HG02884 (cell line): ENCODE measurements around the gene OBI1.
A peak's percentile ranks its signal among the peaks of the same experiment; 100 is the strongest.

Source experiments
- ATAC-seq: cut with Tn5 transposase; IDR thresholded peaks from one replicate; pipeline ENCODE4 v1.9.1; 2021; ENCODE audit warnings: mild to moderate bottlenecking, moderate library complexity; ENCODE audit not compliant: unreplicated experiment

OBI1 gene, protein sequence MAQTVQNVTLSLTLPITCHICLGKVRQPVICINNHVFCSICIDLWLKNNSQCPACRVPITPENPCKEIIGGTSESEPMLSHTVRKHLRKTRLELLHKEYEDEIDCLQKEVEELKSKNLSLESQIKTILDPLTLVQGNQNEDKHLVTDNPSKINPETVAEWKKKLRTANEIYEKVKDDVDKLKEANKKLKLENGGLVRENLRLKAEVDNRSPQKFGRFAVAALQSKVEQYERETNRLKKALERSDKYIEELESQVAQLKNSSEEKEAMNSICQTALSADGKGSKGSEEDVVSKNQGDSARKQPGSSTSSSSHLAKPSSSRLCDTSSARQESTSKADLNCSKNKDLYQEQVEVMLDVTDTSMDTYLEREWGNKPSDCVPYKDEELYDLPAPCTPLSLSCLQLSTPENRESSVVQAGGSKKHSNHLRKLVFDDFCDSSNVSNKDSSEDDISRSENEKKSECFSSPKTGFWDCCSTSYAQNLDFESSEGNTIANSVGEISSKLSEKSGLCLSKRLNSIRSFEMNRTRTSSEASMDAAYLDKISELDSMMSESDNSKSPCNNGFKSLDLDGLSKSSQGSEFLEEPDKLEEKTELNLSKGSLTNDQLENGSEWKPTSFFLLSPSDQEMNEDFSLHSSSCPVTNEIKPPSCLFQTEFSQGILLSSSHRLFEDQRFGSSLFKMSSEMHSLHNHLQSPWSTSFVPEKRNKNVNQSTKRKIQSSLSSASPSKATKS

DNA sequence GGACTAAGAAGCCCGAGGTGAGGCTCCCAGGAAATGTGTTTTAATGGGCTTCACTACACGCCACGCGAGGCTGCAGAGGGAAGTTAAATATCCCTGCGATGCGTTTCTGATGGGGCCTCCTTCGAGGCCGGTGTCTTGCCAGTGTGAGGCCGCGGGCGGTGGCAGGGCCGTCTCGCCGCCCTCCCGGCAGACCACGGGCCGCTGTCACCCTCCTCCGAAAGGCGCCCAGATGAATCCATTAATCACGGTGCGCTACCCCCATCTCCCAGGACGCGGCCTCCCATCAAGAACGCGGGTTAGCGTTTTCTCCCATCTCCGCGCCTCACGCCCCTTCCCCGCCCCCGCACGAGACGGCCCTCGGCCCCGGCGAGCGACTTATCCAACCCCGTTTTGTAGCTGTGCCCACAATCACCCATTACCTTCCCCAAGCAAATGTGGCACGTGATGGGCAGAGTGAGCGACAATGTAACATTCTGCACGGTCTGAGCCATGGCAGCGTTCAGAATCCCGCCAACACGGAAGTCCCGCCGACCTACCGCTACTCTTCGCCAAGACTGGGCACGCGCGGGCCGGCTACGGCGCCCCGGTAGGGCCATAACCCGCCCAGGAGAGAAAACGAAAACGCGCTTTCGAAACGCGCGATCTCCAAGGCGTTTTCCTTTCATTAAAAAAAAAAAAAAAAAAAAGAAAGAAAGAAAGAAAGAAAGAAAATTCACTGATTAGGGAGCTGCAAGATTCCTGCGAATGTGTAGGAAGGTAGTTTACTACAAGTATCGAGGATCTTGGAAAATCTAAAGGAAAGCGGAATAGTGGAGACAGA is at the start of gene OBI1:
TSS of gene OBI1 (minus strand) at position 526 of the 820 bp plus-strand sequence. CDS start at position 491, 35 bp downstream.
- peak; percentile 66 for ATAC-seq

DNA sequence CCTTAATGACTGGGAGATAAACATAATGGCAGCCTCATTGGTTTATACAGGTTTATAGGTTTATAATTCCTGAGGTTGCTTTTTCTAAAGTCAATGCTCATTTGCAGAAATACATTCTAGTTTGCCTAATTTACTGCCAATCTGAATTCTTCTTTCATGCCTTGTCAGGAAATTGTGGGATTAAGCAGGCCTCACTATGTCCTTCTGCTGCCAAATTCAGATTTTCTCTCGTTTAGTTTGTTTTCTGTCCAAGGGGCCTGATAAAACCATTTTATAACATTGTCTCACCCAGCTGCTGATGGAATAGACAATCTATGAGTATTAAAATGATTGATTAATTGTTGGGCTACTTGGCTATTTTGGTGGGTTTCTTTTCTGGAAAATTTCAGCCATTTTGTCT is 42.4 kb upstream of the OBI1 start:
- no peak for ATAC-seq

DNA sequence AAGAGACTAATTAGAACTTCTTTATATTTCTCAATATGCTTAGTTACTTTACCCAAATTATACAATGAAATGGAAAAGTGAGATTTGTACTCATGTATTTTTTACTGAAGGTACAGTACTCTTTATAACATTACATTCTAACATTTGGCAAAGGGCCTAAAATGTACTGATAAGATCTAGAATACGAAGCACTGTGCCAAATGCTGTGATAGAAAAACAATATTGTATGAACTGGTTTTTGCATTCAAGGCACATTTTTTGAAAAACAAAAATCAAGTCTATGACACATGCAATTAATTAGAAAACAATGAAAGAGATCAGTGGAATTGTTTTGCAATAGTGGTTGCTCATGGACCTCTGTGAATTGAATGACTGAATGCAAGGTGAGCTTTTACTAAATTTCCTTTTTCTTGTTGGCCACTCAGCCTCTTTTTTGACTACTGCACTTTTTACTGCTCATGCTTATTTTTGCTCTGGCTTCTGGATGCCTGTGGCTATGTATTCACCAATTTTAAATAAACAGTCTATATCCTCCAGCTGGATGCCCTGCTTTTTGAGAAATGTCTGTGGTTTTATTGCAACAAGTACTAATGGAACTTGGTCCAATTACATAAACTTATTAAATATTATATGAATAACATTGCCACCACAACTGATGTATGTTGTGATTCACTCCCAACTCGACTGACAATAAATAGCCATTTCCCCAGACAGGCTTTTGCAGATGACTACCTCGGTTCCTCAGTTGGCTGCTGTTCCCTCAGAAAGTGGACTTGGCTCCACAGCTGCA is 41.4 kb upstream of the OBI1 start:
- no peak for ATAC-seq

DNA sequence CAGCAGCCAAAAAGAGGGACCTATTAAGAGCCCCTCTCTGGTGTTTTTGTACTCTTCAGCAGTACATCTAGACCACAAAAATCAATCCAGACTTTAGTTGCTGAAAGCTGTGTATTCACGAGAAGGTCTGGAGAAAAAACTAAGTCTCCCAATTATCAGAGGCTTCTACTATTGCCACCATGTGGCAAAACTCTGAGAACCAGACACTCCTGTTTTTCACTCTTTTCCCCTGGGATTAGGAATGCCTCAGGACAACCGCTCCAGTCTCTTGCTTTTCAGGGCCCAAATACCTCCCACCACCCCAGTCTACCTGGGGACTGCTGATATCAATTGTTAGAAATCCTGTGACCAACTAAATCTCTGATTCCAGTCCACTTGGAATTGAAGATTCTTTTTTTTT is 30.1 kb upstream of the OBI1 start:
- no peak for ATAC-seq

DNA sequence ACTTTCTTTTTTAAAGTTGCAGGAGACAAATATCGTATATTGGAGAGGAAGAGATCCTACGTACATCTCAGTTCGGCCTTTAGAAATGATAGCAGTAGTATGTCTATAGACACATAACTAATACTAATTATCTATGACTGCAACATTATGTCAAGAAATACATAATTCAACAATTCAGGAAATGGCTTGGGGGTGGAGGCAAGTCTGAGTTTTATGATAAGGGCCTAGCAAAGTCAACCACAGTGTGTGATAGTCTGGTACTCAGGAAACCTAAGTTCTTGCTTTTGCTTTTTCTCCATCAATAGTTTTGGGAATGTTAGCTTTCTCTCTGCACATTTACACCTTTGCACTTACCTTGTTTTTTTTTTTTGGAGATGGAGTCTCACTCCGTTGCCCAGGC is 27.5 kb upstream of the OBI1 start:
- ATAC-seq = no peak

DNA sequence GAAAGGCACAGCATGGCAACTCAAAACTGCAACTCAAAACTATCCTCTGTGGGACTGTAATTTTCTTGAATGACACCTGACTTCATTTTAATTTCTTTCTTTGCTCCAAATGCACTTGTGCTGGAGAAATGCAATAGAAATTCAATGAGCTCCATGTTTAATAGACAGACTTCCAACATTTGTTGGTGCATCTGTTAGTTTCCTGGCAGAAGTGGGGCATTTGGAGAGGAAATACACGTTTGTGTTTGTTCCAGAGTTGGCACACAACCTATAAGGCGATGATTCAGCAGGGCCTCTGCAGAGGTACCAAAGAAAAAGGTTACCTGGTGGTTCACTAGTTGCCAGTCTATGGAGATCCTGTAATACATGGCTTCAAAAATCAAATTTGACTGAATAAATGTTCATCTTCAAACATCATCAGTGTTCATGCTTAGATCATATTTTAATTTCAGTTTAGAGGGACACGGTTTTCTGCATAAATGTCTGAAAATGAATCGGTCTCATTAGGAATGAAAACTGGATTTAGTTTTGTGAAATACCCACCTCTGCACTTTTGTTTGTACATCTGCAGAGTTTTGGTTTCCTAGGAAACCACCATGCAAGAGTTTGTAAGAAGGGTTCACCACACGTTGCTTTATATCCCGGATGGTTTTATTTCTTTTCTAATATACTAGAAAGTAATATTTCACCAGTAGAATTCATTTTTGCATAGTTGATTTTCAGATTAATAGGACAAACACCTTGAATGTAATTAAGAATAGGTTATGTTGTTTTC is 21.8 kb upstream of the OBI1 start:
- no peak for ATAC-seq

DNA sequence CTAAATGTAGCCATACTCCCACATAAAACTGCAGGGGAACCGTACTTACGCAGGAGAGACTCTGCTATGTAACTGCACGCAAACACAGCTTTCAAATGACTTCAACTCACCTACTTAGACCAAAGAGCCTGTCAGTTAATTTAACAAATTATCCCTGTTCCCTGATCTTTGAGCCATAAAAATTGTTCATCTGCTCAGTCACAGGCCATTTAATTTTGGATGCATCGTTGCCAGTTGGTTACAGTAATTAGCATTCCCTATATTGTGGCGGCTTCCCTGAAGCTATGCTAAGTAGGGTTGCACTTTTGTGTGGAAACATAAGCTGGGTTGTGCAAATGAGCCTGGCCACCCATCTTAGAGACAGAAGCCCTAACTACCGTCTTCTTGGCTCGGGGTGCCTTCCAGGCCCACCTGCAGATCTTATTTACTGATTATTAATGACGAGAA is 21.2 kb upstream of the OBI1 start:
- no peak for ATAC-seq

DNA sequence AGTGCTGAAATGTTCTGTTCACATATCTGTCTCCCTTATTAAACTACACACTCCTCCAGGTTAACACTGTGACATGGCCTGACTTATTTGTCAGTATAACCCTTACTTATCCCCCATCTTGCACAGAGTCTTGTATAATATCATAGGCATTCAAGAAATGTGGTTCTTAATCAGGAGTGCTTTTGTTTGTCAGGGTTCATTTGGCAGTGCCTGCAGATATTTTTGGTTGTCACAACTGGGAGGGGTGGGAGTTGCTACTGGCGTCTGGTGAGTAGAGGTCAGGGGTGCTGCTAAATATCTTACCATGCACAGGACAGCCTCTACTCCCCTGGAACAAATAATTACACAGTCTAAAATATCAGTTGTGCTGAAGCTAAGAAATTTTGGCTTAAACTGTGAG is 20.4 kb upstream of the OBI1 start:
- ATAC-seq = no peak

DNA sequence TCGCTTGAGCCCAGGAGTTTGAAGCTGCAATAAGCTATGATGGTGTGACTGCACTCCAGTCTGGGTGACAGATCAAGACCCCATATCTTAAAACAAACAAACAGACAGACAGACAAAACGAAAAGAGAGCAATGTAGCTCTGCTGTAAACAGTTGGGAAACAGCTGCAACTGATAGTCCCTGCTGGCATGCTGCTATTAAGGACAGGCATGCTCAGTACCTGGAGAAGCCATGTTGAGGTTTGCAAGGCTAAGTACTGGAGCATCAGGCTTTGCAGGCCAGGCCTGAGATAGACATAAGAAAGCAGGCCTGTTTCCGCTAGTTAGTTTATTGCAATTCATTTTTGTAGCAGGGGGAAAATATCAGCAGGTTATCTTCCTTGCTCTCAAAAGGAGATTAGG is 16.2 kb upstream of the OBI1 start:
- ATAC-seq = no peak

DNA sequence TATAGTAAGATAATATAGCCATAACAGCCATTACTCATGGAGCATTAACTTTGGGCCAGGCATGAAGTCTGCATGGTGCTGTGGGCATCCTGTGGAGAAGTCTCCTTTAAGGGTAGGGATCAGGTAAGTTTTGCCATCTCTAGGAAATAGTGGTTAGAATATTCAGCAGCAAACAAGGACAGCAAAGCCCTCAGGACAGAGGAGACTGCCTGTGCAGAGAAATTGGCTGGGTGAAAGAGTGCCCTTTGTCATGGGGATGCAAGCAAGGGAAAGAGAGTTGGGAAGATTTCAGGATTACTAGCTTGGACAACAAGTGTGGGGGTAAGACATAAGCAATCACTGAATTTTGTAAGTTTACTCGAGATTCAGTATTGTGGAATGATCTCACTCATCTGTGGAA is 15.7 kb upstream of the OBI1 start:
- ATAC-seq = no peak

DNA sequence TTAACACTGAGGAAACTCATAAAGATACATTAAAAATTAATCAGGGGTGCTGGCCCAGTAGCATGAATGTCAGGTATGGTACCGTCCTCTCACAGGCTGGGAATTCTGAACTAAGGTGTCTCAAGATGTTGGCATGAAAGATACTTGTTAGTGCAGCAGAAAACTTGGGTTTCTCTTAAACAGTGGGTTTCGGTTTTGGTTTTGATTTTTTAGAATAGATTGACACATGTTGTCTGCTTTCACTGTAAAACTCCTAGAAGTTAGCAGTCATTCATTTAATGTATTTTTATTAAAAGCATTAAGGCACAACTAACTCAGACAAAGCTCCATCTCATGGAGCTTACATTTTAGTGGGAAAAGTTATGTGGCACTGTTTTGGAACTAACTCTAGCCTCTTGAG is 3.5 kb upstream of the OBI1 start:
- ATAC-seq = no peak

DNA sequence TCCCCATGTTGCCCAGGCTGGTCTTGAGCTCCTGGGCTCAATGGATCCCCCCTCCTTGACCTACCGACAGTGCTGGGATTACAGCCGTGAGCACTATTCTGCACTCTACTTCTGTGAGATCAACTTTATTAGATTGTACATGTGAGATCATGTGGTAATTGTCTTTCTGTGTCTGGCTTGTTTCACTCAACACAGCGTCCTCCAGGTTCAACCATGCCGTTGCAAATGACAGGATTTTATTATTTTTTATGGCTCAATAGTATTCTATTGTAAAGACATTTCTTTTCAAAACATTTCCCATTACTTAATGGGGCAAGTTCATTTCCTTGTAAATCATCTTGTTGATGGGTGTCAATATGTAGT is 1.5 kb upstream of the OBI1 start:
- no peak for ATAC-seq

DNA sequence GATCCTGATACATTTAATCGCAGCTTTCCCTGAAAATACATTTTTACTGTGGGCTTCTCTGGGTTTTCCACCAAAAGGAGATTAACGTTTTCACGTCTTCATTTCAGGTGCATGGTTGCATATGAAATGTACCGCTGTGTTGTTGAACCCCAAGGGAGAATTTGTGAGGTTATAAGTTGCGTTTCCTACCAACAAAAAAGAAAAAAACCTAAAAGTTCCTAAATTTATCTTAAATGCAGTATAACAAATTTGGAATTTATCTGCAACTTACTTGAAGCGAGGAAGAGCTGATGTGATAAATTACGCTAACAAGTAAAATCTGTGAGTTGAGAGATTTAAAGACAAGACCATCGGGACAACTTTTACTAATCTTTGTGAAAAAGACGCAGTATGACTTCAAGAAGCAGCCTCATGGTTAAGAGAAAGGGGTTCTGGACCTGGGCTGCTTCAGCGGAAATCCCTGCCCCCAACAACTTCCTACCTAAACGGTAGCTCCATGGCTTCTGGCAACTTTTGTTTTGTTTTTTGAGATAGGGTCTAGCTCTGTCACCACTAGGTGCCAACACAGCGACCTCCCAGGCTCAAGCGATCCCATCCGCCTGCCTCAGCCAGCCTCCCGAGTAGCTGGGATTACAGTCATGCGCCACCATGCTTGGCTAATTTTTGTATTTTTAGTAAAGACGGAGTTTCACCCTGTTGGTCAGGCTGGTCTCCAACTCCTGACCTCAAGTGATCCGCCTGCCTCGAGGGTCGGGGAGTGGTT is 958 bp upstream of the OBI1 start:
- ATAC-seq = no peak

DNA sequence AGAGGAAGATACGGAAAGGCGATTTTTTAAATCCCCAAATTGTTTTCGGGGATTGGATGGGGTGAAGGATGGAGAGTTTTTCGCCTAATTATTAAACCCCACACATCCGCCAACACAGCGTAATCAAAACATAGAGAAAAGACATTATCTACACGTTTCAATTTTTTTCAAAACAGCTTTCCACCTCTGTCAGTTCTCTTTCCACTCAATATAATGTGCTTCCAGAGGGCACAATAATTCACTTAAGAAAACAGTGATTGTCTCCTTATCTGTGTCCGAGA is 435 bp upstream of the OBI1 start:
- ATAC-seq = no peak

DNA sequence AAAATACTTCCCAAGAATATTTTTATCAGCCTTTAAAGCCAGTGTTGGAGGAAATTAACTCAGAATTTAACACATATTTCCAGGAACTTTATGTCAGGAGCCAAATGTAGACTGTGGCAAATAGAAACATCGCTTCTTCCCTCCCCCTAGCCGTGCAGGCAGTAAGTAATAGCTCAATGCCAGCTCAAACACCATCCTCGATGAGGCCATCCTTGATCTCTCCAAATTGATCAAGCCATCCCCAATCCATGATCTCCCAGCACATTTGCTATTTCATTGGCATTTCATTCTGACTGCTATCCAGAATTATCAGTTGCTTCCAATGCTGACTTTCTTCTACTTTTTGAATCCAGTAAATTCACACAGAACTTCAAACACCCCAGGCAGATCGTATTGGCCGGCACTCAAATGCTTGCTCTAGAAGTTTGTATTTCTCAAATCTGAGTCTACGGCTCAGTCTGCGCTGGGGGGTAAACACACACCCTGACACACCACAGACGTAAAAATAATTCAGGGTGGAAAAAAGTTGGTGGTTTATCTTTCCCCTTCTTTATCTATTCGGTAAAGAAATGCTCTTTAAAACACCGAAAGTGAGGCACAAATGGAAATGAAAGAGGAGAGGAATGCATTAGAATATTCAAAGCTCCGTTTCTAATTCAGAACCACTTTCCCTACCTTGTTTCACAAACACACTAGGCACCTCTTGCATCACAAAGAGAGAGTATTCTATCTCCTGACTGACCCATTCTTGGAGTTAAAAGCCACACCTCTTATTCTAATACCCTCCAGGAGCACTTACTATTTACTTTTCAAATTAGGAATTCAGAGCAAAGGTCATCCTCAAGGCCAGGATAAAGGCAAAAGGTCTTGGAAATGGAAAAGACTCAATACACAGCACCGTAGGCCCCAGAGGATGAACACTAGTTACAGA is 991 bp downstream of the OBI1 start:
- peak; percentile 20 for ATAC-seq

DNA sequence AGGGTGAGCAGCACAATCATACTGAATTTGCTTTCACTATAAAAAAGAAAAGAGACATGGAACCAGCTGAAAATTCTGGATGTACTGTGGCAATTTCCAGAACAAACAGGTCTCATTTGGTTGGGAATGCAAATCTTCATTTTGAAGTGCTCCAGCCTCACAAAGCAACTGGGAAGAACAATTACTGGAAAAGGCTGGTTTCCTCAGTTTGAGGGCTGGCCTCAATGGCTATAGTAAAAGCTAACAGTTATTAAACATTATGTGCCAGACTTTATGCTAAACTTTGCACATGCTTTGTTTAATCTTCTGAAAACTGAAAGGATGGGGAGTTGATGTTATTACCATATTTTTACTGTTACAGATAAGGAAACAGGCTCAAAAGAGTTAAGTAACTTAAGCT is 3.0 kb downstream of the OBI1 start:
- ATAC-seq = no peak

DNA sequence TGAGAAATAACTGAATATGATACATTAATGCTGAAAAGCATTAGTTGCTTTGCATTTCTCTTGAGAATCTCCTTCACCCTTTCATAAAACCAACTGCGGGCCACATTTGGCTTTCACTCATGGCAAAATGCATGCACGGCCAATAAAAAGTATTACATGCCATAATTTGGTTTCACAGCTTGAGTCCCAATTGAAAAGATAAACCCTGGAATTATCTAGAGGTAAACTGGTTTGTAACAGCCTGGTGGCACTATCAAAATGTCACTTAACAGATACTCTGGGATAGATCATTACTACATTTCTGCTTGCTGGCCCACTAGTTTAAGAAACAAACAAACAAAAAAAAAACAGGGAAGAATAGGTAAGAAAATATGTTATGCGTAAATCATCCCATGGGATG is 3.9 kb downstream of the OBI1 start:
- no peak for ATAC-seq

DNA sequence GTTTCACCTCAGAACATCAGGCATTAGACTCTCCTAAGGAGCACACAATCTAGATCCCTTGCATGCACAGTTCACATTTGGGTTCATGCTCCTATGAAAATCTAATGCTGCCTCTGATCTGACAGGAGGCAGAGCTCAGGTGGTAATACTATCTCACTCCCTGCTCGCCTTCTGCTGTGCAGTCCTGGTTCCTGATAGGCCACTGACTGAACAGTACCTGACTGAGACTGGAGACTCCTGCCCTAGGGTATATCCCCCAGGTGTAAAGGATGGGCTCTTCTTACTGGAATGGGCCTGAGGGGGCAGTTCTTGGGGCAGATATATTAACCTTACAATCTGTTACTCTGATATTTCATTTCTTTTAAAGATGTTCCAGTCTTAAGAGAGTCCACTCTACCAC is 6.3 kb downstream of the OBI1 start:
- no peak for ATAC-seq

DNA sequence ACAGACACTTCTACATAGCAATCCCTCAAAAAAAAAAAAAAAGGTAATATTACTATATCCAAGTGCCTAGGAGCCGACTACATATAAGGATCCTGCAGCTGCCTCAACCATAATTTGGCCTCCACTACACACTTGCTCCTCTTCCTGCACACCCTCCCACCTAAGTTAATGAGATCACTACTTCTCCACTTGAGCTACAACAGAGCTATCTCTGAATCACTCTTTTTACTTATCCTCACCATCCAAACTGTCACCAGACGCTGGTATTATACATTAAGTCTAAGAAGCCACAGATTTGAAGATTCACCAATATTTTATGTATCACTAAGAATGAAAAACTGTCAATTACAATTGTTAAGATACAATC is 8.3 kb downstream of the OBI1 start:
- no peak for ATAC-seq
